Esophagus muscularis mucosa (tissue), 4 donors: ENCODE data around the gene CPNE7.

Source experiments
- CTCF ChIP-seq, 3 experiments: fragments of 200-600 bp in 2 of 3; fragments of 450-650 bp in 1 of 3; sonication (generic) in 2 of 3; IDR thresholded peaks; one replicate each; pipeline ENCODE4 v1.5.1; 2017 to 2019; ENCODE audit warnings: antibody characterized with exemption in 3 of 3, mild to moderate bottlenecking in 2 of 3, moderate library complexity in 1 of 3
- EP300 ChIP-seq: sonication (generic); formaldehyde crosslinking; IDR thresholded peaks from one replicate; pipeline ENCODE4 v1.6.1; 2017; ENCODE audit warnings: antibody characterized with exemption
- POLR2A ChIP-seq: fragments of 450-650 bp; IDR thresholded peaks from one replicate; pipeline ENCODE4 v1.6.1; 2017; ENCODE audit warnings: antibody characterized with exemption, moderate library complexity, mild to moderate bottlenecking, low read depth
- POLR2AphosphoS5 ChIP-seq, 2 donors: sonication (generic); formaldehyde crosslinking; IDR thresholded peaks; one replicate each; pipeline ENCODE4 v1.6.1; 2017; ENCODE audit warnings: antibody characterized with exemption in 2 of 2

- TF ChIP-seq POLR2AphosphoS5 (IDR thresholded peaks at IDR 0.05), result no peak
- no peak for TF ChIP-seq CTCF (IDR thresholded peaks at IDR 0.05)
- no peak for TF ChIP-seq POLR2A
- no peak for TF ChIP-seq EP300
These were observed 39.2 kb upstream of the CPNE7 start for GRCh38 chr16:89536371-89536770.
